Psoas muscle (tissue), 8 donors: Measurements from ENCODE around the gene PTTG1IP. TPM values are rescaled to one million over a fixed set of nuclear protein-coding genes. Genes with fewer than 3 reads are reported as not detected.

Experiments
- ATAC-seq, 4 donors: fragments of 200-7000 bp; cut with Tn5 transposase; one replicate each; pipeline ENCODE4 v1.9.1; 2020; ENCODE audit warnings: moderate library complexity in 3 of 4, mild to moderate bottlenecking in 2 of 4
- DNase-seq, 2 donors: peaks; one replicate each; pipeline ENCODE4 v3.0.0-alpha.2; 2020
- H3K27ac ChIP-seq: fragments of 200-600 bp; one replicate; pipeline ENCODE4 v1.8.0; 2022
- H3K27me3 ChIP-seq, 3 donors: fragments of 200-600 bp in 1 of 3; one replicate each; pipeline versions ENCODE4 v1.6.1 to v1.8.0; 2013 to 2022; ENCODE audit warnings: low read length in 2 of 3, mild to moderate bottlenecking in 2 of 3, moderate library complexity in 1 of 3; ENCODE audit not compliant: insufficient read depth in 3 of 3
- H3K36me3 ChIP-seq, 2 donors: fragments of 200-600 bp in 1 of 2; one replicate each; pipeline versions ENCODE4 v1.6.1 to v1.8.0; 2013 to 2022; ENCODE audit warnings: low read depth in 1 of 2, mild to moderate bottlenecking in 1 of 2, moderate library complexity in 1 of 2; ENCODE audit not compliant: insufficient read depth in 1 of 2
- H3K4me1 ChIP-seq: fragments of 200-600 bp; one replicate; pipeline ENCODE4 v1.8.0; 2022
- H3K4me3 ChIP-seq: fragments of 200-600 bp; one replicate; pipeline ENCODE4 v1.8.0; 2022; ENCODE audit warnings: mild to moderate bottlenecking
- H3K9me3 ChIP-seq: fragments of 200-600 bp; one replicate; pipeline ENCODE4 v1.8.0; 2022
- WGBS, 3 donors: extraction: QIAGEN DNeasy Blood & Tissue Kit; methylation state at CpG; one replicate each; pipeline versions ENCODE4 v1.1.6 to v1.1.7; 2013; 5-methylcytosine and 5-hydroxymethylcytosine counted together
- intact Hi-C, 2 donors: fragments of 100-400 bp; cut with DNase I; formaldehyde crosslinking; loops; one replicate each; pipeline versions ENCODE4 v1.11.0 to v1.14.2; 2022
- polyA plus RNA-seq, 3 donors: library from polyadenylated mRNA; stranded (reverse); fragments of 200-250 nt; gene quantifications; one replicate each; pipeline ENCODE4 v1.2.3, GENCODE V29; 2013
- total RNA-seq, 4 donors: library from RNA; stranded (reverse); fragmentation: NEBNext Ultra II Directional in 2 of 4; extraction: Animal tissue kit (Norgen Biotek cat#: 25700) in 2 of 4; gene quantifications; one replicate each; pipeline versions ENCODE4 v1.2.1 to v1.2.4, GENCODE V29; 2021 to 2023
- TF ChIP-seq, protein P1 (sequence below): fragments of 200-600 bp; IDR thresholded peaks from one replicate; pipeline ENCODE4 v1.8.0; 2022; ENCODE audit warnings: antibody characterized with exemption
- donor health status: healthy with polysubstance abuse.
- donor health status: DM: no; HTN: no; CAD: no; lungs with moderate emphysema.
- donor health status: Bipolar disorder and iron deficiency.
- donor health status: healthy.
- donor health status: DM: yes; HTN: yes; CAD: no.
- donor health status: DM: no; HTN: no; CAD: no.
- donor health status: DM: no; HTN: no; CAD: no.
- donor health status: DM: yes; HTN: yes; CAD: no.

PTTG1IP gene
- total and polyA plus RNA-seq, 7 donors: 49.6 to 108 (median 68.3) TPM

DNA sequence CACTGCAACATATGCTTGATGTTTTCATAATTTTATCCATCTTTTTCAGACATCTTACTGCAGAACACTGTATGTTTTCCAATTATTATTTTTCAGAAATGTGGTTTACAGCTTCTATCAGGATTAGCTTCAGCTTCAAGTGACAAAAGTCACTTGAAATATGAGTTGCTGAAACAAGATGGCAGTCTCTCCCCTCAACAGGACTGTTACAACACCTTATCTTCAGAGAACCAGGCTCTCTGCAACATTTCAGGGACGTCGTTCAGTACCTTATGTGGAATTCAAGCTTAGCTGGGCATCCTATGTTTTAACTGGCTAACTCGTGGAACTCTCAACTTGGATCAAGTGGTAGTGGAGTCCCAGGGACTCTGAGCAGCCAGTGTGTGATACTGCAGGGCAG lies 69.8 kb downstream of the PTTG1IP start:
- Histone ChIP-seq H3K27ac (no peak overlapping the region), H3K4me1 (peaks cover 18% of the 10 kb centered on the region), H3K27me3 (no peaks in the 10 kb centered on the region), H3K9me3 (no peaks in the 10 kb centered on the region), H3K4me3 (no peak overlapping the region), H3K36me3 (peaks cover 3 to 54% of the 10 kb centered on the region in 2 donors)
- intact Hi-C loops: loop anchor here in 1 of 2 donors (5.0 kb wide), 2 partner anchors 69 to 129 kb away; partner anchors contain the start of gene PTTG1IP
- DNase-seq (no peak), ATAC-seq (no peak)
- WGBS, 3 donors: 46 to 57% (median 56%) methylated on average over 3 of the region's 3 CpGs
- TF ChIP-seq, protein P1, sequence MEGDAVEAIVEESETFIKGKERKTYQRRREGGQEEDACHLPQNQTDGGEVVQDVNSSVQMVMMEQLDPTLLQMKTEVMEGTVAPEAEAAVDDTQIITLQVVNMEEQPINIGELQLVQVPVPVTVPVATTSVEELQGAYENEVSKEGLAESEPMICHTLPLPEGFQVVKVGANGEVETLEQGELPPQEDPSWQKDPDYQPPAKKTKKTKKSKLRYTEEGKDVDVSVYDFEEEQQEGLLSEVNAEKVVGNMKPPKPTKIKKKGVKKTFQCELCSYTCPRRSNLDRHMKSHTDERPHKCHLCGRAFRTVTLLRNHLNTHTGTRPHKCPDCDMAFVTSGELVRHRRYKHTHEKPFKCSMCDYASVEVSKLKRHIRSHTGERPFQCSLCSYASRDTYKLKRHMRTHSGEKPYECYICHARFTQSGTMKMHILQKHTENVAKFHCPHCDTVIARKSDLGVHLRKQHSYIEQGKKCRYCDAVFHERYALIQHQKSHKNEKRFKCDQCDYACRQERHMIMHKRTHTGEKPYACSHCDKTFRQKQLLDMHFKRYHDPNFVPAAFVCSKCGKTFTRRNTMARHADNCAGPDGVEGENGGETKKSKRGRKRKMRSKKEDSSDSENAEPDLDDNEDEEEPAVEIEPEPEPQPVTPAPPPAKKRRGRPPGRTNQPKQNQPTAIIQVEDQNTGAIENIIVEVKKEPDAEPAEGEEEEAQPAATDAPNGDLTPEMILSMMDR: no peak

DNA sequence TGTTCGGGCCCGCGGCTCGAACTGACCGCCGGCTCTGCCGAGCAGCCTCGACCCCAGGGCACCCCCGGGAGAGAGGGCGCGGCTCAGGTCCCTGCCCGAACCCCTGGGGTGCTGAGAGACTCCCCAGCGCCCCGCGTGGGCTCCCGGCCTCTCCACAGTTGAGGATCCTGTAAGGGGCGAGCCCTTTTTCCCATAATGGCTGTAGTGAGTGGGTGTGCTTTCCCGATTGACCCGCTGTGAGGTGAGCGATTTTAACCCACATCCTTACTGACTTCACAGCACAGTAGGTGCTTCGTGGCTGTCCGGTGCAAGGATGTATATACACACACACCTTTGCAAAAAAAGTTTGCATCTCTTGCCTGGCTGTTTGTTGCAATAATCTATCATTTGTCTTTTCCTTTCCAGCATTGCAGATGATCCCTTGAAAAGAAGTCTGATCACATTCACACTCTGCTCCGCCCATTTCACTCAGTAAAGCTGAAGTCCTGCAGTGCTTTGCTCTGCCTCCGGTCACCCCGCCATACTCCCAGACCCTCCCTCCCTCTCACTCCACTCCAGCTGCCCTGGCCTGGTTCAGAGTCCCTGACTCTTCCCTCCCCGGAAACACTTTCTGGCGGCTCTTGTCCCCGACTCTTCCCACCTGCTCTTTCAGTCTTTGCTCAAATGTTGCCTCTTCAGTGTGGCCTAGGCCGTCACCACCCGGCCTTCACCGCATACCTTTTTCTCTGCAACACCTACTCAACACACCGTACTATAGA lies 70.9 kb downstream of the PTTG1IP start:
- DNase-seq (no peak), ATAC-seq (peak in 2 of 4 donors; percentile 10 to 15)
- Histone ChIP-seq H3K9me3 (no peaks in the 10 kb centered on the region), H3K27me3 (no peaks in the 10 kb centered on the region), H3K36me3 (peaks cover 3 to 54% of the 10 kb centered on the region in 2 donors), H3K4me1 (peaks cover 18% of the 10 kb centered on the region), H3K27ac (peak overlapping the region; percentile 91), H3K4me3 (peak overlapping the region; percentile 86)
- TF ChIP-seq, protein P1: no peak
- 17 to 18% (median 17%) methylated on average over 32 of the region's 32 CpGs for WGBS, 3 donors
- intact Hi-C loops: loop anchor here in 1 of 2 donors (1.0 to 5.0 kb wide), 3 partner anchors 14 to 130 kb away; partner anchors contain the start of gene PTTG1IP

DNA sequence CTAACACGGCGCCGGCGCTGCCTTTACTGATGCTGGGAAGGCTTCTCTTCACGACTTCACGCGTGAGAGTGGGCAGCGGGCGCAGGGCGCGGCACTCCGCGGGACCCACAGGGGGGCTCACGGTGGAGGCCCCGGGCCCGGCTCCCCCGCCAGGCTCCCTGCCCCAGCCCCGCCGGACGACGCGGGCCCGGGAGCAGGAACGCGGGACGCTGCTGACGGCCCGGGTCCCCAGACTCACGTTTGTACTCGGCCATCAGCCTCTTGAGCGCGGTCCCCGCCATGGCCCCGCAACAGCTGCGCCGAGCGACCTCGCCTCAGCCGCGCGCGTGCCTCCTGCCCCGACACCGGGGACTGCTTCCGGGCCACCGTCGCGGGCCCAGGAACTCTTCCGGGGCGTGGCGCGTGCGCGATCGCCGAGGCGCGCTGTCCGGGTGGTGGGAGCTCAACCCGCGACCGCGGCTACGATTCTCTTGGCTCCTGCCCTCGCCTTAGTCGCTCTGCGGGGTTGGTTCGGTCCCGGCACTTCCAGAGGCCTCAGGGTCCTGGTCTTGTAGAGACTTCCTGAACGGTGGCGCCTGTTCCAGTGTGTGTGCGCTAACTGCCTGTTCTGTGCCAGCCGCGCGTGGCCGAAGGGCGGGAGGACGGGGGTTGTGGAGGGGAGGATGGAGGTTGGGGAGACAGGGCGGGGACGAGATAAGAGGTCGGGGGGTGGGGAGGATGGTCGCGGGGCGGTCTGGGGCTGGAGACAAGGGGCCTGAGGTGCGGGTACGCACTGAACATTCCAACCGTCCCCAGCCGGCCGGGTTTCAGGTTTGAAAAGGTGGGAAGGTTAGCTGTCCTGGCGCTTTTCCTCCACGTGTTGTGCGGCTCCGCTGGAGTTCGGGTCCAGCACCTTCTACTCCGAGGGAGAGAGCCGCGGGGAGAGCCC lies 71.8 kb downstream of the PTTG1IP start, which contains the start of gene UBE2G2:
UBE2G2 (minus strand) TSS at position 353 of the 928 bp plus-strand sequence; CDS start at position 281, 72 bp downstream.
- 0% methylated on average over 67 to 97 of the region's 97 CpGs for whole genome bisulfite sequencing, 3 donors
- H3K27ac ChIP-seq: peak within 1 kb of the TSS; percentile 91
- H3K36me3 ChIP-seq: peaks cover 3 to 51% of the 10 kb centered on the region in 2 donors
- TF ChIP-seq, protein P1: no peak
- no peaks in the 10 kb centered on the region for H3K9me3 ChIP-seq
- H3K27me3 ChIP-seq: no peaks in the 10 kb centered on the region
- DNase-seq (peak; percentile 86 to 92), ATAC-seq (peak; percentile 96 to 99 (median 97))
- intact Hi-C loops: loop anchor here (1.0 to 5.0 kb wide), 4 partner anchors 15 to 131 kb away; partner anchors contain the start of gene PTTG1IP (in 1 of the 2)
- H3K4me1 ChIP-seq: peaks cover 18% of the 10 kb centered on the region
- H3K4me3 ChIP-seq: peak within 1 kb of the TSS; percentile 86

DNA sequence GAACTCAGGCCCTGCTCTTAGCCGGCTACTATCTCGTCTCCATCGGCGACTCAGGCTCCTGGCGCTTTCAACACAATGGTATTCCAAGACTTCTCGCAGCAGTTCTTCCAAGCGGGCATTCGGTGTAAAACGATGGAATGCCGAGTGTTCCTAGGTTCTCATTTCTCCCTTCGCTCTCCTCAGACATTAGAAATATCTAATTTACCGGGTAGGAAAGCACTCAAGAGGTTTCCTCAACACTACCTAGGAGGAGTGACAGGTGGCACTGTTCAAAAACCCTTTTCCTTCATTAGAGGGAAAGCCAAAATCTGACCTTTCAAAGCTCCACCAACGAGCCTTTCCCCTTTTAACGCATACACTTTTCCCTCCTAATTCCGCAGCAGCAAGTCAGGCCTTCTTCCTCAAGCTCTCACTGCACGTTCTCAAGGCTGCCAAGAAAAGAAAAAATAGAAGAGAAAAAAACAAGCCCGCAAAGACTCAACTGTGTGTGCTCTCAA lies 72.5 kb downstream of the PTTG1IP start:
- Histone ChIP-seq H3K27me3 (no peaks in the 10 kb centered on the region), H3K4me1 (peaks cover 22% of the 10 kb centered on the region), H3K36me3 (peaks cover 3 to 51% of the 10 kb centered on the region in 2 donors), H3K27ac (peak overlapping the region; percentile 91), H3K9me3 (no peaks in the 10 kb centered on the region), H3K4me3 (peak overlapping the region; percentile 86)
- DNase-seq (no peak), ATAC-seq (peak; percentile 41 to 66 (median 61))
- intact Hi-C loops: loop anchor here (2.0 to 5.0 kb wide), 3 partner anchors 71 to 131 kb away; partner anchors contain the start of gene PTTG1IP (in 1 of the 2)
- 1 to 2% (median 1%) methylated on average over 17 of the region's 17 CpGs for WGBS, 3 donors
- TF ChIP-seq, protein P1: peak; percentile 42
